GM18867 (cell line): ENCODE results near the gene TAS2R42.

ENCODE experiments used
- ATAC-seq: cut with Tn5 transposase; IDR thresholded peaks from one replicate; pipeline ENCODE4 v1.9.1; 2021; ENCODE audit warnings: mild to moderate bottlenecking, moderate library complexity; ENCODE audit not compliant: unreplicated experiment

Gene TAS2R42

DNA sequence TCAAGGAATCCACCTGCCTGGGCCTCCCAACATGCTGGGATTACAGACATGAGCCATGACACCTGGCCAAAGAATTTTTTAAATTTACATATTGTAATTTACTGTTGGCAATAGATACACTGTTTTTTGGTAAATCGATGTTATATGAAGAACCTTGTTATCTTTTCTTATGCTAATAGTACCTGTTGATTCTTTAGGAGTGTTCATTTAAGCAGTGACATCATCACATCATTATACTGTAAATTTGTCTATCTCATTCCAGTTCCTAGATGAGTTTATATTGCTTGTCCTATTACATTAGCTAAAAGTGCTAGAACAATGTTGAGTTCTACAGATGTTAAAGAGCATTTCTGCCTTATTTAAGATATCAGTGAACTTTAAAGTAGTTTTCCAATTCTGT, 39.3 kb downstream of the TAS2R42 start:
- ATAC-seq = no peak

DNA sequence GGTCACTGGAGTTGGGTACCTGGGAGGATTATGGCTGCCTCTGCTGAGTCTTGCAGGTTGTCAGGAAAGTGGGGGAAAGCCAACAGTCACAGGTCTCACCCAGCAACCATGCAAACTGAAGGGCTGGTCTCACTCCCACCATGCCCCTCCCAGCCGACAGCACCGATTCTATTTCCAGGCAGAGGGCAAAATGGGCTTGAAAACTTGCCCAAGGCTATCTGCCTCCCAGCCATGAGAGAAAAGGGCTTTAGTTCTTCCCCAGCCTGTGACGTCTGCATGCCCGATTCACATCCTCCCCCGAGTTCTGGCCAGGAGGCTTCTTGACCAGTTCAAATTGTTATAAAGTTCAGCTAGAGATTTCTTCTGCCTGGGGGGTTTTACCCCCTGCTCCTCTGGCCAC, 42.4 kb downstream of the TAS2R42 start:
- no peak for ATAC-seq

DNA sequence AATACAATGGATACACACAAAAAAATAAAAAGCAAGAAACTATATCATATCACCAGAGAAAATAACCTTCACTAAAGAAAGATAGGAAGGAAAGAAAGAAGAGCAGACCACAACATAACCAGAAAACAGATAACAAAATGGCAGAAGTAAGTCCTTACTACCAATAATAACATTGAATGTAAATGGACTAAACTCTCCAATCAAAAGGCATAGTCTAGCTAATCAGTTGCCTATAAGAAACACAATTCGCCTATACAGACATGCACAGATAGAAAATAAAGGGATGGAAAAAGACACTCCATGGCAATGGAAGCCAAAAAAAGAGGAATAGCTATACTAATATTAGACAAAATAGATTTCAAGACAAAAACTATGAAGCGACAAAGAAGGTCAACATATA, 43.4 kb downstream of the TAS2R42 start:
- no peak for ATAC-seq

DNA sequence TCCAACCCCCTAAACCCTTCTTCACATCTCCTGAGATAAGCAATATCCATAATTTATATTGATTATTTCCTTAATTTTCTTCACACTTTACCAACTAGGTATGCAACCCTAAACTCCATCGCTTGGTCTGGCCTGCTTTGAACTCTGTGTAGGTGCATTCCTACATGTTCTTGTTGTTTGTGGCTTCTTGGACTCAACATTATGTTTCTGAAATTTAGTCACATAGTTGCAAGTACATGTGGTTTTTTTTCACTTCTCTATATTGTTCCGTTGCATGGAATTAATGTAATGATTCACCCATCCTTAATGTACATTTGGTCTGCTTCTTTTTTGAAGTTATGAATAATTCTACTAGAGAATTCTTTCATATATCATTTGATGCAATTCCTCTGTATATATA, 50.7 kb downstream of the TAS2R42 start:
- ATAC-seq = no peak
